IPS-15b (cell line): ENCODE results near the gene MTMR12.
"Not testable (repeated sequence)": the region's sequence is repeated elsewhere in the genome, so short reads cannot be mapped to it uniquely, and the experiment has no call there.

Source experiments
- H3K27me3 ChIP-seq: one replicate; pipeline ENCODE4 v1.6.1; 2013; ENCODE audit warnings: low read length; ENCODE audit not compliant: control insufficient read depth, insufficient read depth
- H3K36me3 ChIP-seq: one replicate; pipeline ENCODE4 v1.6.1; 2013; ENCODE audit warnings: low read length; ENCODE audit not compliant: control insufficient read depth, insufficient read depth
- H3K4me1 ChIP-seq: one replicate; pipeline ENCODE4 v1.6.1; 2013; ENCODE audit warnings: mild to moderate bottlenecking, low read length; ENCODE audit not compliant: control insufficient read depth, insufficient read depth
- H3K4me3 ChIP-seq: one replicate; pipeline ENCODE4 v1.5.1; 2013; ENCODE audit warnings: low read depth, low read length
- H3K9ac ChIP-seq: one replicate; pipeline ENCODE4 v1.6.1; 2013; ENCODE audit warnings: low read depth, mild to moderate bottlenecking, low read length
- H3K9me3 ChIP-seq: one replicate; pipeline ENCODE4 v1.6.1; 2013; ENCODE audit warnings: mild to moderate bottlenecking, low read length; ENCODE audit not compliant: control insufficient read depth, insufficient read depth

Gene MTMR12

DNA sequence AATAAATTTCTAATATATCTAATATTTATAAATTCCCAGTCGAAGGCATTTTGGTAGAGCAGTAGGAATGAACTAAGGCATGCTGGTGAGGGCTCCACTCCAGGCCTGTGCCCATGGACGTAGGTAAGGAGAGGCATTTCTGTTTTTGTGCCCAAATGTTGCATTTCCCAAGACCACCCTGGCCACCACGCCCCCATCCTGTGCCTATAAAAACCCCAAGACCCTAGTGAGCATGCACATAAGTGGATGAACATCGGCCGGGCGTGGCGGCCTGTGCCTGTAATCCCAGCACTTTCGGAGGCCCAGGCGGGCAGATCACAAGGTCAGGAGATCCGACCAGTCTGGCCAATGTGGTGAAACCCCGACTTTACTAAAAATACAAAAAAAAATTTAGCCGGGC is 10.1 kb upstream of the MTMR12 start:
- Histone ChIP-seq H3K4me1 (no peaks in the 10 kb centered on the region), H3K9ac (no peak overlapping the region), H3K27me3 (no peaks in the 10 kb centered on the region), H3K4me3 (no peak overlapping the region), H3K36me3 (no peaks in the 10 kb centered on the region), H3K9me3 (no peaks in the 10 kb centered on the region)

- H3K9me3 ChIP-seq, H3K9ac ChIP-seq, H3K4me3 ChIP-seq, H3K27me3 ChIP-seq, H3K4me1 ChIP-seq, H3K36me3 ChIP-seq: not testable (repeated sequence)
Measured at GRCh38 chr5:32321787-32322186, 9.0 kb upstream of the MTMR12 start.

- no peaks in the 10 kb centered on the region for H3K36me3 ChIP-seq
- no peaks in the 10 kb centered on the region for H3K27me3 ChIP-seq
- H3K9me3 ChIP-seq = no peaks in the 10 kb centered on the region
- no peak overlapping the region for H3K9ac ChIP-seq
- no peaks in the 10 kb centered on the region for H3K4me1 ChIP-seq
- no peak overlapping the region for H3K4me3 ChIP-seq
Measured at GRCh38 chr5:32320576-32320975, 7.8 kb upstream of the MTMR12 start.

DNA sequence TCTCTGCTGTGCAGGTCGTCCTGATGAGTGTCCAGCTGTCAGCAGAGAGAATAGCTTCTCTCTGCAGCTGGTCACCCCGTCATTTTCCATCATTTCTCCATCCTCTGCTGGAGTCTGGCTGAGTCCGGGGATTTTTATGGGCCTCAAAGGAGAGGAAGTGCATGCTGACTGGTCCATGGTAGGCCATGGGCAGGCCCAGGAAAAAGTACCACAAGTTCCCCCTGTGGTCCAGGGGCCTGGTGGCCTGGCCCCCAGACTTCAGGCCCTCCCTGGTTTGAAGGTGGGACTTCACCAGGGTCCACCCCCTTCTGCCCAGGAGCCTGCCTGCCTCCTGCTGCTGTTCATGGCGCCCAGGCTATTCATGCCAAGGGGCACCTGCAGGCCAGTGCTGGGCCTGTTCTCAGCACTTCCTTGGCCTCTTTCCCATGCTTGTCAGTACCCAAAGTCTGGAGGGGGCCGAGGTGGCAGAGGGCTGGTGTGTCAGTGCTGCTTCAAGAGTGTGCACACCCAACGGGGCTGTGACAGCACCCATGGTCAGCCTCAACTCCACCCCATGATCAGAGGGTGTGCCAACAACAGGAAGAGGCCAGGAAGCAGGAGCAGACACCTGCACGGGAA is 7.3 kb upstream of the MTMR12 start:
- Histone ChIP-seq H3K36me3 (no peaks in the 10 kb centered on the region), H3K27me3 (no peaks in the 10 kb centered on the region), H3K4me3 (no peak overlapping the region), H3K4me1 (no peaks in the 10 kb centered on the region), H3K9me3 (no peaks in the 10 kb centered on the region), H3K9ac (no peak overlapping the region)

DNA sequence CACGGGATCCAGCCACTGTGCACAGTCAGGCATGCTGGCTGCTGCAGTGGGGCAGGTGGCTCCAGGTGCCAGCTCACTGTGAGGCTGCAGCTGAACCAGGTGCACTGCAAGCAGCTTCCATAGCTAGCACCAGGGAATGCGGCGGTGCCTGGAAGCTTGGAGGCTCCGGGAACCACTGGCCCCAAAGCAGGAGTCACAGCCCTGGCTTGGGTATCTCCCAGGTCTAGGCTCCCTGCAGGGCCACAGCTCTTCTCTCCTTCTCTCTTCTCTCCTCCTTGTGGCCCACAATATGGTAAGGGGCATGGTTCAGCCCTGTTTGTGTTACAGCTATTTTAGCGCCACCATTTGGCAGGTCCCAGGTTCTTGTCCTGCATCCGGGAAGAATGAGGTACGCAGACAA is 6.7 kb upstream of the MTMR12 start:
- Histone ChIP-seq H3K36me3 (no peaks in the 10 kb centered on the region), H3K4me1 (no peaks in the 10 kb centered on the region), H3K9ac (no peak overlapping the region), H3K27me3 (no peaks in the 10 kb centered on the region), H3K9me3 (no peaks in the 10 kb centered on the region), H3K4me3 (no peak overlapping the region)

- Histone ChIP-seq H3K36me3 (no peaks in the 10 kb centered on the region), H3K9ac (no peak overlapping the region), H3K4me3 (no peak overlapping the region), H3K4me1 (no peaks in the 10 kb centered on the region), H3K27me3 (no peaks in the 10 kb centered on the region), H3K9me3 (no peaks in the 10 kb centered on the region)
Measured at GRCh38 chr5:32317041-32317440, 4.3 kb upstream of the MTMR12 start.

DNA sequence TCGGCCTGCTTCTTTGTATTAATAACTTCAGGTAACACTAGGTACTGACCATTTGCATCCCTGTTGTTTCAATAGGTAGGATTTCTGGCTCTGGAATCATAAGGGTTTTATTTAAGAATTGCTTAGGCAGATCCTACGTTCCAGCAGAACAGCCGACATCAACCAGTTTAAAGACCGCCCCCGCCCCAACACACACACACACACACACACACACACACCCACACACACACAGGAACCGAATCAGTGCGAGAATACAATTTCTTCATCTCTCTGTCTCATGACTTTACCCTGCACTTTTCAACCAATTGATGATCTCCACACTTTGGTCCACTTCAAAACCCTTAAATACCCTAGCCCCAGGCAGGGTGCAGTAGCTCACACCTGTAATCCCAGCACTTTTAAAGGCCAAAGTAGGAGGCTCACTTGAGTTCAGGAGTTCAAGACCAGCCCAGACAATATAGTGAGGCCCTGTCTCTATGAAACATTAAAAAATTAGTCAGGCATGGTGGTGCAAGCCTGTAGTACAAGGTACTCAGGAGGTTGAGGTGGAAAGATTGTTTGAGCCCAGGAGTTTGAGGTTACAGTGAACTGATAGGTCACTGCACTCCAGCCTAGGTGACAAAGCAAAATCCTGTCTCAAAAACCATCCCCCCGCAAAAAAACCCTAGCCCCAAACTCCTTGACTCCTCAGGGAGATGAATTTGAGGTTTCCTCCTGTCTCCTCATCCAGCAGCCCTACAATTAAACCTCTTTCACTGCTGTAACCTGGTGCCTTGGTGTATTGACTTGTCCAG is 2.7 kb upstream of the MTMR12 start:
- H3K9ac ChIP-seq = no peak overlapping the region
- peaks cover 6% of the 10 kb centered on the region for H3K4me1 ChIP-seq
- no peaks in the 10 kb centered on the region for H3K36me3 ChIP-seq
- H3K4me3 ChIP-seq = no peak overlapping the region
- no peaks in the 10 kb centered on the region for H3K9me3 ChIP-seq
- H3K27me3 ChIP-seq = no peaks in the 10 kb centered on the region

DNA sequence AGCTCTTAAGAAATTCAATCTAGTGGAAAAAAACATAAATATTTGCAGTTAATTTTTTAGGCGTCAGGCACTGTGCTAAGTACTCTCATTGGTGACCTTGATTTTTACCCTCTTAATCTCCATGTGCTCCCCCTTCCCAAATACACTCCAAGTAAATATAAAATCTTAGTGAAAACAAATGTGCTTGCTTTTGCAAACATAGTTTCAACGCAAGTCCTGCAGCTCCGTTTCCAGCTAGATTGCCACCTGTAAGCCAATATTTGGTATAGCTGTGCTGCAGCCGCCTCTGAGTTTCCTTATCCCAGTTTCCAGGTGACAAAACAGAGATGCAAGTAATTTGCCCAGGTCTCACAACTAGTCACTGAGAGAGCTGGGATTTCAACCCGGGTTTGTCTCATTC is 1.9 kb upstream of the MTMR12 start:
- H3K9ac ChIP-seq = no peak overlapping the region
- no peaks in the 10 kb centered on the region for H3K27me3 ChIP-seq
- no peak overlapping the region for H3K4me3 ChIP-seq
- no peaks in the 10 kb centered on the region for H3K36me3 ChIP-seq
- H3K9me3 ChIP-seq = no peaks in the 10 kb centered on the region
- H3K4me1 ChIP-seq = peaks cover 6% of the 10 kb centered on the region

DNA sequence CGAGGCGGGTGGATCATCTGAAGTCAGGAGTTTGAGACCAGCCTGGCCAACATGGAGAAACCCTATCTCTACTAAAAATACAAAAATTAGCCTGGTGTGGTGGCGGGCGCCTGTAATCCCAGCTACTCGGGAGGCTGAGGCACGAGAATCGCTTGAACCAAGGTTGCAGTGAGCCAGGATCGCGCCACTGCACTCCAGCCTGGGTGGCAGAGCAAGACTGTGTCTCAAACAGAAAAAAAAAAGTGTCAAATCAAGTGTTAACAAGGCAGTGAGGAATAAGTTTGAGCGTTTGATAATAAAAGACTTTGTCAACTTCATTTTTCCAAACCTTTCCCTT is 1.4 kb upstream of the MTMR12 start:
- H3K9me3 ChIP-seq, H3K4me3 ChIP-seq, H3K36me3 ChIP-seq, H3K9ac ChIP-seq, H3K27me3 ChIP-seq, H3K4me1 ChIP-seq: not testable (repeated sequence)

DNA sequence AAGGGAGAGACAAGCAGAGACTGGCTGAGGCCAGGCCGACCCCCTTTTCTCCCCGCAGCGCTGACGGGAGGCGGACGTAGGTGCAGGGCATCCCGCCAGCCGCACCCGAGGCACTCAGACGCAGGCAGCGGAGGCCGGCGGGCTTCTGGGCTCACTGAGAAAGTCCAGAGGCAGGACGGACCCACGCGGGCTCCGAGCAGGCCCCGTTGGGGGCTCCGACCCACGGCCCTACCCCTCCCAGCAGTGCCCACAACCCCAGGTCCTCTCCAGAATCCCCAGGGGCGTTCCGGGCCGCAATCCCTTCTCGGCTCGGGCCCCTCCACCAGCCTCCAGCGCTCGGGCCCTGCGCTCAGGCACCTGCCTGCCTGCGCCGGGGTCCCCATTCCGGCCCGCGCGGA is 543 bp downstream of the MTMR12 start:
- Histone ChIP-seq H3K36me3 (no peaks in the 10 kb centered on the region), H3K9me3 (no peaks in the 10 kb centered on the region), H3K4me1 (peaks cover 6% of the 10 kb centered on the region), H3K4me3 (peak overlapping the region; percentile 72), H3K9ac (peak overlapping the region; percentile 19), H3K27me3 (no peaks in the 10 kb centered on the region)

DNA sequence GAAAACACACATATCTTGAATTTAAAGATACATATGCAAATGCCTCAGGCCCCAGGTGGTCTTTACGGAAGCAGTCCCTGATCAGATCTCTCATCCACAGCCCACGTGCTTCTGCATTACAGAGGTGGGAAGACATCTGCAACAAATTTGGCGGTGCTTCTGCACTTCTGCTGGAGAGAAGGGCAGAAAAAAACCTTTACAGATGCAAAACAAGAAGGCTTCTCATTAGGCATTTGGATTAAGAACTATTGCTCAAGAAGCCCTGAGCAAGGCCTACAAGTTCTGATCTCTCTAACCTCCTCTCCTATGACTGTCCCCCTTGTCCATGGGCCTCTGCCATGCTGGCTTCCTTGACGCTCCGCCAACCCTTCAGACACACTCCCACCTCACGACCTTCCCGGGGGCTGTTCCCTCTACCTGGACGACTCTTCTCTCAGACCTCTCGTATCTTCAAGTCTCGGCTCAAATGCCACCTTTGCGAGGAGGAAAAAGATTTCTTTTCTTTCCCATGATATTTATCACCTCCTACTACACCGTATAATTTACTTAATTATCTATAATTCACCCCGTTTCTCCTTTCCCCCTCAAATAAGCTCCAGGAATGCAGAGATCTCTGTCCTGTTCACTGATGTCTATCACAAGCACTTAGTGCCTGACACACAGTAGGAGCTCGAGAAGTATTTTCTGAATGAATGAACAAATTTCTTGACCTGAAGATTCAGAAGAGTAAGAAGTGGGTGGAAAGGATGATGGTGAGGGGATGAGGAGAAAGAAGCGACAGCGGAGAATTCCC is 1.1 kb downstream of the MTMR12 start:
- Histone ChIP-seq H3K4me1 (peaks cover 6% of the 10 kb centered on the region), H3K9ac (peak overlapping the region; percentile 19), H3K9me3 (no peaks in the 10 kb centered on the region), H3K36me3 (no peaks in the 10 kb centered on the region), H3K27me3 (no peaks in the 10 kb centered on the region), H3K4me3 (peak overlapping the region; percentile 72)

DNA sequence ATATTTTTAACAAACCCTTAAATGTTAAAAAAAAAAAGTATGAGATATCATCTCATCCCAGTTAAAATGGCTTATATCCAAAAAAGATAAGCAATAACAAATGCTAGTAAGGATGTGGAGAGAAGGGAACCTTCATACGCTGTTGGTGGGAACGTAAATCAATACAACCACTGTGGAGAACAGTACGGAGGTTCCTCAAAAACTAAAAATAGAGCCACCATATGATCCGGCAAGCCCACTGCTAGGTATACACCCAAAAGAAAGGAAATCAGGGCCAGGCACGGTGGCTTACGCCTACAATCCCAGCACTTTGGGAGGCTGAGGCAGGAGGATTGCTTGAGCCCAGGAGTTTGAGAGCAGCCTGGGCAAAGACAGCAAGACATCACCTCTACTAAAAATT is 3.0 kb downstream of the MTMR12 start:
- Histone ChIP-seq H3K4me1 (peaks cover 6% of the 10 kb centered on the region), H3K27me3 (no peaks in the 10 kb centered on the region), H3K4me3 (no peak overlapping the region), H3K36me3 (no peaks in the 10 kb centered on the region), H3K9me3 (no peaks in the 10 kb centered on the region), H3K9ac (no peak overlapping the region)
